Measurements from ENCODE around the gene MARS1.
"Not testable (repeated sequence)": the region's sequence is repeated elsewhere in the genome, so short reads cannot be mapped to it uniquely, and the experiment has no call there.

The MARS1 gene

GRCh38 chr12:57558864-57559263, 71.0 kb downstream of the MARS1 start:
- Histone ChIP-seq H3K9ac (ENCODE audit: low read length) (no peak overlapping the region), H3K36me3 (replicated peaks; ENCODE audit: insufficient read depth, low read length) (no peaks in the 10 kb centered on the region), H4K20me1 (ENCODE audit: insufficient read depth, low read length) (no peaks in the 10 kb centered on the region), H3K9me2 (replicated peaks; ENCODE audit: insufficient read depth, low read length) (no peaks in the 10 kb centered on the region), H3K27me3 (replicated peaks; ENCODE audit: insufficient read depth, low read length) (0 out of 2 replicates have a peak, but pooled peaks cover 3% of the 10 kb centered on the region), H3K9me3 (replicated peaks; ENCODE audit: insufficient read depth, low read length) (no peaks in the 10 kb centered on the region), H2AFZ (ENCODE audit: low read length) (no peak overlapping the region), H3K27ac (ENCODE audit: low read length) (no peak overlapping the region), H3K4me1 (ENCODE audit: low read length) (no peaks in the 10 kb centered on the region), H3K79me2 (ENCODE audit: low read length) (no peaks in the 10 kb centered on the region), H3K4me2 (ENCODE audit: low read depth, low read length) (no peak overlapping the region), H3F3A (ENCODE audit: insufficient read depth, low read length) (no peaks in the 10 kb centered on the region), H3K4me3 (ENCODE audit: low read length) (no peak overlapping the region)
- no peak for DNase-seq
- no peak for TF ChIP-seq EZH2 (optimal IDR thresholded peaks at IDR 0.05; ENCODE audit: low read depth, low read length)
- no peak for TF ChIP-seq CTCF (IDR thresholded peaks at IDR 0.05; ENCODE audit: low read length)
- no peak for TF ChIP-seq EZH2phosphoT487 (IDR thresholded peaks at IDR 0.05; ENCODE audit: low read length)

- H4K20me1 ChIP-seq (ENCODE audit: insufficient read depth, low read length), result no peaks in the 10 kb centered on the region
- no peaks in the 10 kb centered on the region for H3K9me3 ChIP-seq (replicated peaks; ENCODE audit: insufficient read depth, low read length)
- no peaks in the 10 kb centered on the region for H3K4me1 ChIP-seq (ENCODE audit: low read length)
- H2AFZ ChIP-seq (ENCODE audit: low read length), result no peak overlapping the region
- no peak overlapping the region for H3K9ac ChIP-seq (ENCODE audit: low read length)
- H3K9me2 ChIP-seq (replicated peaks; ENCODE audit: insufficient read depth, low read length), result no peaks in the 10 kb centered on the region
- H3K36me3 ChIP-seq (replicated peaks; ENCODE audit: insufficient read depth, low read length), result no peaks in the 10 kb centered on the region
- no peaks in the 10 kb centered on the region for H3K79me2 ChIP-seq (ENCODE audit: low read length)
- H3K27ac ChIP-seq (ENCODE audit: low read length), result no peak overlapping the region
- DNase-seq, result no peak
- no peaks in the 10 kb centered on the region for H3F3A ChIP-seq (ENCODE audit: insufficient read depth, low read length)
- TF ChIP-seq EZH2 (optimal IDR thresholded peaks at IDR 0.05; ENCODE audit: low read depth, low read length) (no peak), CTCF (IDR thresholded peaks at IDR 0.05; ENCODE audit: low read length) (no peak), EZH2phosphoT487 (IDR thresholded peaks at IDR 0.05; ENCODE audit: low read length) (no peak)
- H3K27me3 ChIP-seq (replicated peaks; ENCODE audit: insufficient read depth, low read length), result 0 out of 2 replicates have a peak, but pooled peaks cover 3% of the 10 kb centered on the region
- no peak overlapping the region for H3K4me3 ChIP-seq (ENCODE audit: low read length)
- H3K4me2 ChIP-seq (ENCODE audit: low read depth, low read length), result no peak overlapping the region
Observed at GRCh38 chr12:57560516-57560915, 72.6 kb downstream of the MARS1 start.

- not testable (repeated sequence) for H3K9ac ChIP-seq (ENCODE audit: low read length); H2AFZ ChIP-seq (ENCODE audit: low read length); DNase-seq; H3K27me3 ChIP-seq (replicated peaks; ENCODE audit: insufficient read depth, low read length); H3K4me2 ChIP-seq (ENCODE audit: low read depth, low read length); H3F3A ChIP-seq (ENCODE audit: insufficient read depth, low read length); H4K20me1 ChIP-seq (ENCODE audit: insufficient read depth, low read length); H3K79me2 ChIP-seq (ENCODE audit: low read length); H3K9me2 ChIP-seq (replicated peaks; ENCODE audit: insufficient read depth, low read length); H3K27ac ChIP-seq (ENCODE audit: low read length); H3K4me1 ChIP-seq (ENCODE audit: low read length); H3K4me3 ChIP-seq (ENCODE audit: low read length); H3K9me3 ChIP-seq (replicated peaks; ENCODE audit: insufficient read depth, low read length); H3K36me3 ChIP-seq (replicated peaks; ENCODE audit: insufficient read depth, low read length)
Observed at GRCh38 chr12:57561117-57561516, 73.2 kb downstream of the MARS1 start.

- Histone ChIP-seq H3F3A (ENCODE audit: insufficient read depth, low read length) (no peaks in the 10 kb centered on the region), H3K9me3 (replicated peaks; ENCODE audit: insufficient read depth, low read length) (no peaks in the 10 kb centered on the region), H3K27ac (ENCODE audit: low read length) (no peak overlapping the region), H3K4me2 (ENCODE audit: low read depth, low read length) (no peak overlapping the region), H3K36me3 (replicated peaks; ENCODE audit: insufficient read depth, low read length) (no peaks in the 10 kb centered on the region), H3K9ac (ENCODE audit: low read length) (no peak overlapping the region), H3K4me3 (ENCODE audit: low read length) (no peak overlapping the region), H3K27me3 (replicated peaks; ENCODE audit: insufficient read depth, low read length) (0 out of 2 replicates have a peak, but pooled peaks cover 3% of the 10 kb centered on the region), H3K79me2 (ENCODE audit: low read length) (no peaks in the 10 kb centered on the region), H3K4me1 (ENCODE audit: low read length) (no peaks in the 10 kb centered on the region), H2AFZ (ENCODE audit: low read length) (no peak overlapping the region), H3K9me2 (replicated peaks; ENCODE audit: insufficient read depth, low read length) (no peaks in the 10 kb centered on the region), H4K20me1 (ENCODE audit: insufficient read depth, low read length) (no peaks in the 10 kb centered on the region)
- TF ChIP-seq EZH2 (optimal IDR thresholded peaks at IDR 0.05; ENCODE audit: low read depth, low read length), result no peak
- TF ChIP-seq CTCF (IDR thresholded peaks at IDR 0.05; ENCODE audit: low read length), result no peak
- no peak for TF ChIP-seq EZH2phosphoT487 (IDR thresholded peaks at IDR 0.05; ENCODE audit: low read length)
- DNase-seq, result no peak
Observed at GRCh38 chr12:57563358-57563757, 75.5 kb downstream of the MARS1 start.
